ENCODE measurements around the gene CEMIP. TPM values are rescaled to one million over a fixed set of nuclear protein-coding genes. Genes with fewer than 3 reads are reported as not detected.

Gene CEMIP
- total RNA-seq, 1 experiment from 2014 or later = 3.5 TPM

- no peak for DNase-seq (ENCODE audit: low read depth, low spot score)
- Histone ChIP-seq H3K36me3 (ENCODE audit: control insufficient read depth in 1 of 2, insufficient read depth in 2 of 2, low read length in 2 of 2) (peaks cover 0 to 3% of the 10 kb centered on the region in 2 experiments; a peak in 2 of 4 replicates), H2AFZ (ENCODE audit: low read depth, low read length, poor library complexity, severe bottlenecking) (no peak overlapping the region), H3K79me2 (ENCODE audit: insufficient read depth, low read length) (no peaks in the 10 kb centered on the region), H4K20me1 (ENCODE audit: insufficient read depth) (no peaks in the 10 kb centered on the region), H3K9me2 (ENCODE audit: insufficient read depth) (no peaks in the 10 kb centered on the region), H3K4me2 (ENCODE audit: low read length) (no peak overlapping the region), H3K27ac (ENCODE audit: low read depth, low read length) (no peak overlapping the region), H3K27me3 (ENCODE audit: insufficient read depth, low read length) (no peaks in the 10 kb centered on the region), H3K9ac (ENCODE audit: low read length) (no peak overlapping the region), H3K9me3 (ENCODE audit: control insufficient read depth in 1 of 2, insufficient read depth in 1 of 2, low read depth in 1 of 2, low read length in 2 of 2) (no peaks in the 10 kb centered on the region), H3K4me3 (replicated peaks in 1 of 2; ENCODE audit: low read depth in 1 of 2, low read length in 2 of 2) (no peak overlapping the region), H3K4me1 (ENCODE audit: control insufficient read depth in 1 of 2, insufficient read depth in 2 of 2, low read length in 2 of 2) (peaks cover 6 to 10% of the 10 kb centered on the region in 2 experiments; a peak in 3 of 4 replicates)
- ATAC-seq = no peak
- no TSS peak for BruUV-seq (replicated peaks)
- ChIA-PET CTCF (interaction anchor here (0.8 to 5.5 kb wide), 2 partner anchors 189 to 299 kb away, joined by 3 to 59 read pairs; partner anchors contain the start of gene CEMIP), RAD21 (ENCODE audit: low non-redundant PET in 1 of 2, low total read pairs in 2 of 2, uncharacterized antibody in 2 of 2, unreplicated experiment in 2 of 2) (no interaction called here), POLR2A (no interaction called here)
- TF ChIP-seq EZH2phosphoT487 (IDR thresholded peaks at IDR 0.05; ENCODE audit: borderline replicate concordance) (no peak), EGR1 (IDR thresholded peaks at IDR 0.05; ENCODE audit: low read depth) (no peak), CBX3 (IDR thresholded peaks at IDR 0.05; ENCODE audit: low read depth) (no peak), ZBTB33 (IDR thresholded peaks at IDR 0.05; ENCODE audit: extremely low read depth, insufficient replicate concordance, low read length) (no peak), YY1 (IDR thresholded peaks at IDR 0.05; ENCODE audit: extremely low read depth, insufficient replicate concordance, low read depth, low read length) (no peak), ZNF274 (IDR thresholded peaks at IDR 0.05; ENCODE audit: low read depth, low read length) (no peak), JUND (IDR thresholded peaks at IDR 0.05) (no peak), TCF7L2 (IDR thresholded peaks at IDR 0.05; ENCODE audit: borderline replicate concordance, extremely low read depth, insufficient read depth, insufficient read length) (no peak), REST (IDR thresholded peaks at IDR 0.05; ENCODE audit: low read depth) (no peak), FOSL1 (IDR thresholded peaks at IDR 0.05; ENCODE audit: low read depth) (no peak), ATF3 (IDR thresholded peaks at IDR 0.05) (no peak), RAD21 (IDR thresholded peaks at IDR 0.05; ENCODE audit: low read depth) (no peak), POLR2A (IDR thresholded peaks at IDR 0.05; ENCODE audit: borderline replicate concordance, extremely low read depth, insufficient read depth, insufficient read length) (no peak), ZFX (IDR thresholded peaks at IDR 0.05) (no peak), MAX (IDR thresholded peaks at IDR 0.05) (no peak), POLR2AphosphoS5 (IDR thresholded peaks at IDR 0.05; ENCODE audit: low read depth, low read length) (no peak), EZH2 (IDR thresholded peaks at IDR 0.05) (no peak), SIN3A (IDR thresholded peaks at IDR 0.05; ENCODE audit: low read depth) (no peak), CEBPB (IDR thresholded peaks at IDR 0.05; ENCODE audit: low read depth) (no peak)
- intact Hi-C loops (cut with micrococcal nuclease) = no loop called here
Measured at GRCh38 chr15:80966431-80967197, 187.4 kb downstream of the CEMIP start.

Data from HCT116 (cell line).